GM18520 (cell line): ENCODE results near the gene KIF19.

ENCODE experiments used
- ATAC-seq: cut with Tn5 transposase; IDR thresholded peaks from one replicate; pipeline ENCODE4 v1.9.1; 2021; ENCODE audit not compliant: unreplicated experiment

KIF19 gene

DNA sequence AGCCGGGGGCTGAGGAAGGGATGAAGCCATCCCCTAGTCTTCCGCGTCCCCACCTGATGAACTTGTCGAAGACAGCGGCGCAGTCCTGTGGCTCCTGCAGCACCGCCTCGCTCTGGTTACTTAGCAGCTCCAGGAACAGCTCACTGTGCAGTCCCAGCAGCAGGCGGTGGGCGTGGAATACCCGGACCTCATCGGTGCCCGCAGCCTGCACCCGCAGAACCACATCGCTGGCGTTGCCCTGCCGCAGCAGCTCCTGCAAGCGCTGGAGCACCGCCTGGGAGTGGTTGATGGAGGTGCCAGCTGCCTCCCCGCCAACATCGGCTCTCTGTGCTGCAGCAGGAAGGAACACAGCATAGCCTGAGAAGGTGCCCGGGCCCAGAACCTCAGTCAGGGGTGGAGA, 33.9 kb downstream of the KIF19 start:
- no peak for ATAC-seq

DNA sequence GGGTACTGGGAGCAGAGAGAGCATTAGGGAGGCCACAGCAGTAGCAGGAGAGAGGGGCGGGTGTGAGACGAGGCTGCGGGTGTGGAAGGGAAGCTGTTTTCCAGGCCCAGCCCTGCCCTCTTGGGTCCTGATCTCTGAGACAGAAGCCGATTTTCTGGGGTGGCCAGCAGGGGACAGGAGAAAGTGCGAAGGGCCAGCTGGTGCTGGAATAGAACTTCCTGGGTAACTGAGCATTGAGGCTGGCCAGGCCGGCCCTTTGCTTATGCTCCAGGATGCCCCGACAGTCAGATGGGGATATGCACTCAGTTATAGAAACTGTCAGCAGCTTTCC, 34.8 kb downstream of the KIF19 start:
- no peak for ATAC-seq

DNA sequence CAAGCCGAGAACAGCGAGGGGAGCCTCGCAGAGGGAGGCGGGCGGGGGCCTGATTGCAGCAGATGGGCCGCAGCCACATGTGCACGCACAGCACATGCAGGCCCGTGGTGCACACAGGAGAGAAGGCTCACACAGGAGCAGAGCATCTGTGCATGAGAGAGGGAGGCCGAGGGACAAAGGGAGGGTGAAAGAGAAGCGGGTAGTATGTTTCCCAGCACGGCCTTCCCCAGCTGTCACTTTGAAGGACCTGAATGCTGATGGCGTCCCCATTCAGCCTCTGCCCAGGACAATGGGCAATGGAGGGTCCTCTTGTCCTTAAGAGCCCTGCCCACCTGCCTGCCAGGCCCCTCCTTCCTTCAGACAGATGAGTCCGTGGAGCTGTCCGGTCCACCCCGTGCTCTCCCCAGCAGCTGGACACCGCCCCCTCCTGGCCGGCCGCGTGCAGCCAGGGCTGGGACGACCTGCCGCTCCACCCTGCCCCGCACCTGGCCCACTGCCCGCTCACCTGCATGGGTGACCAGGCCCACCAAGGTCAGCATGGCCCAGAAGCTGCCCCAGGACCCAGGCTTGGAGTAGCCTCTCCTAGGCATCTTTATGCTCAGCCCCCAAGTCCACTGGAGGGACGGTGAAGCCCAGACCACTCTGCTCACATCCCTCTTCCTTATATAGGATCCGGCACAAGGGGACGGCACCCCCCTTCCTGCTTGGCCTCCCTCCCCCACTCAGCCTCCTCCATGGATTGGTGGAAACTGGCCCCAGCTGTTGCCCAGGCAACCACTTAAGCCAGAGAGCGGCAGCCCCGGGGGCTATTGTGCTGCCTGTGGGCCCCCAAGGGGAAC, 35.4 kb downstream of the KIF19 start, which contains the start of gene BTBD17:
TSS of gene BTBD17 (minus strand) at position 639 of the 839 bp plus-strand sequence. CDS start at position 590, 49 bp downstream.
- no peak for ATAC-seq

DNA sequence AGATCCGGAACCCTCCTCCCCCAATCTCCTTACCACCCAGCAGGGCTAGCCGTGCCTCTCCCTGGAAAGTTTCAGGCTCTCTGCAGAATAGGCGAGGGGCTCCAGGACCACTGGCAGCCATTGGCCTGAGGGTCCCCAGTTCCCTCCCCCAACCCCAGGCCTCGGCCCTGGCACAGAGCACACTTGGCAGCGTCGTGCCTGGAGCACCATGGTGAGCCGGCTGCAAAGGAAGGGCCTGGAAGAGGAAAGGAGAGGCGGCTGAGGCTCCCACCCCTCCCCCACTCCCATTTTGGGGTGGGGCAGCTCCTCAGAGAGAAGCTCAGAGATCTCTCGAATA, 36.0 kb downstream of the KIF19 start:
- ATAC-seq: no peak

DNA sequence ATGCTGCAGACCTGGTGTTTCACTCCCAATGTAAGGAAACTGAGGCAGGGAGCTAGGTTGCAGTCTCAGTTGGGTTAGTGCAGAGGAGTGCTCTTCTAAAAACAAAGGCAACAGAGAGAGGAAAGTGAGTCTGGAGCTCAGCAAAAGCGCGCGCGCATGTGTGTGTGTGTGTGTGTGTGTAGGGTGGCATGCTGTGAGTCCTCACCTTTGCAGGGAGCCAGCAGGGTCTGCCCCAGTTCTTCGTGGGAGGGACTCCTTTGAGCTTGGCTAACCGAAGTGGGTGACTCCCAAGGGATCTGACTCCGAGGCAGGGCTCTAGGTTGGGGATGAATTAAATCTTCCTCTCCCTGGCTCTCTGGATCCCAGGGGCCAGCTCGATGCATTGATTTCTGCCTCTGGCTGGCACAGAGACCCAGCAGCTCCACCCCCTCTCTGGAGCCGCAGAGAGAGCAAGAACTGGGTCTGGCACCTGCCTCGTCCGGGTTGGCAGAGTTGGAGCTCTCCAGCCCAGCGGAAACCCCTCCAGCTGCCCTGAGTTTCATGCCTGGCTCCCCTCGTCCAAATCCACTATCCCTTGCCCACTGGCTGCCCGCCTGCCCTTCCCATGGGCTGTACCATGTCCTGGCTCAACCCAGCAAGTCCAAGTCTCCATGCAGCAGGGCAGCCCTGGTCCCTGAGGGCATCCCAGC, 36.9 kb downstream of the KIF19 start:
- ATAC-seq: no peak

DNA sequence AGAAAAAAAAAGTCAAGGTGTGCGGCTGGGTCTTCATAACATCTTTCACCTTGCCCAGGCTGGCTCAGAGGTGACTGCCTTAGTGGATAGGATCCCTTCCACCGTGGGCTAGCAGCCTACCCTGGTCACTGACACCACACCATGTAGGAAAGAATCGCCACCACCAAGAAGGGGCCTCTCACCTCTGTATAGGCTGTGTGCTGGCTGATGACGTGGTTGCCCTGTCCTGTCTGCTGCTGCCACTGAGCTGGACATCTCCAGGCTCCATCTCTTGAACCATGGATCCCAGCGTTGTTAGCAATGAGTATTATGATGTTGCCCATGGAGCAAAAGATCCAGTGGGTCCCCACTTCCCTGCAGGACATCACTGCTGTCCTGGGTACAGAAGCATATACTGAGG, 41.2 kb downstream of the KIF19 start, which contains the start of gene GPR142:
TSS of gene GPR142 (plus strand) at position 301 of the 400 bp plus-strand sequence. CDS start 2,035 bp downstream, outside the sequence.
- no peak for ATAC-seq

DNA sequence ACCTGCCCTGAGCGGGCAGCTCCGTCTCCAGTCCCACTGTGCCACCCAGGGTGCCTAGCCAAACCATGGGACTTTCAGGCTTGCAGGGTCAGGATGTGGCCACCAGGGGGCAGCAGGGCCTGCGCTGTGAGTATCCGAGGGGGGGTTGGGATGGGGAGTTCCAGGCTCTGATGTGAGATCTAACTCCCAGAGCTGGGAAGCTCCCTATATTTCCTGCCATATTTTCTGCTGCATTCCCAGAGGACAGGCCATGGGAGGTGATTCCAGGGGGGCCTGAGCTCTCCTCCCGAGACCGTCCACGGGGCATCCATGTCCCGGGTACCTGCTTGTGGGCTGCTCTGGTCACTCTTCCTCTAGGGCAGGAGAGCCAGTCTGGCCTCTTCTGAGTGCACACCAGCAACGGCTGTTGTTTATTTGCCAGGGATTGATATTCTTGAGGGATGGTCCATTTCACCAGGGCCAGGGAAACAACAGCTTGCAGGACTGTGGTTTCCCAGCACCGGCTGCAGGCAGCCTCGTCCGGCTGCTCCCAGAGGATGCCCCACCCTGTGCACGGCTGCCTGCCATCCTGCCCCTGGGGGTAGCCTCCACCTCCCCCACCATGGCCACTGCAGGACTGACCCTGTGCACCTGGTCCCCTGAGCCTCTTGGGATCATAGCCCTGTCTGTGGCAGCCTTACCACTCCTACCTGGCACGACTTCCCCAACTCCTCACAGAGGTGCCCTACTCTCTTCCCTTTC, 42.5 kb downstream of the KIF19 start:
- ATAC-seq: no peak

DNA sequence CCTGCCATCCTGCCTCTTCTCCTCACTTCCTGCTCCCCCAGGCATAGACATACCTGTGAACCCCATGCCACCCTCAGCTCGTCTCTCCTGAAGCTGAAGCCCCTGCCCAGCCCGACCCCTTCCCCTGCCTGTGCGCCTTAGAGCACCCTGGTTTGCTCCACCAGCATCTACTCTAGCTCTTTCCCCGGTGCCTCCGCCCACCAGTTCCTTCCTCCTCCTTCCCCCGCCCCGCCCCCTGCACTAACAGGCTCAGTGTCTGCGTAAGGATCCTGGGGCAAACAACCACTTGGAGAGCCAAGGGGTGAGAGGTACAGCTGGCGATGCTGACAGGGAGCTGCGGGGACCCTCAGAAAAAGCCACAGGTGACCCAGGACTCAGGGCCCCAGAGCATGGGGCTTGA, 43.2 kb downstream of the KIF19 start:
- no peak for ATAC-seq

DNA sequence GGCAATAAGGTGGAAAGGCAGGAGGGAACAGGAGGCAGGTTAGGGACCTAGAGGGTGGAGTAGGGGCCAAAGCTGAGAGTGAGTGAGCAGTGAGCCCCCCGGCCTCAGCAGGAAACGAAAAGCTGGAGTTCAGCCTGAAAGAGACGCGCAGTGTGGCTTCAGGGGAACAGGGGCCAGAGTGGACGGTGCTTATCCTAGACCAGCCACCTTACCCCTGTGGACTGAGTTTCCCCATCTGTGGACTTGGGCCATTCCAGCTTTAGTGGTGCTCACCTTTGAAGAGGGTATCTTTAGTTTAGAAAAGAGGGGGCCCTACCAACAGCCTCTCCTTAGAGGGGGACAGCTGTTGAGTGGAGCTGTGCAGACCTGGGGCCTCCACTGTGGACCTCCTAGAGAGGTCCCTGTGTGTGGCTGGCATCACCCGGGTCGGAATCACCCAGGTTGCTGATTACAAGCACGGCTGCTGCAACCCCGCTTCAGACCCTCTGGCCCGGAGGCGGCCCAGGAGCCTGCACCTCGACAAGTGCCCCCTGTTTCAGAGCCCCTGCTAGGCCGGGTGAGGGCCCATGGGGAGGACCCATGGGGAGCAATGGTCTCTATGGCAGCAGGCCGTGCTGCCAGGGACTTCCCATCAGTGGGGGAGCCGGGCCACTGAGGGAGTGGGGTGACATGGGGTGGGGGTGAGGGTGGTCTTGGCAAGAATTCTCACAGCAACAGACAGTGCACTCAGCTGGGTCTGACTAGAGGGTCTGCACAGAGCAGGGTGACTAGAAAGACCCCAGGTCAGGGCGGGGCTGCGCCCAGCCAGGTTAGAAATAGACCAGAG, 43.9 kb downstream of the KIF19 start:
- no peak for ATAC-seq

DNA sequence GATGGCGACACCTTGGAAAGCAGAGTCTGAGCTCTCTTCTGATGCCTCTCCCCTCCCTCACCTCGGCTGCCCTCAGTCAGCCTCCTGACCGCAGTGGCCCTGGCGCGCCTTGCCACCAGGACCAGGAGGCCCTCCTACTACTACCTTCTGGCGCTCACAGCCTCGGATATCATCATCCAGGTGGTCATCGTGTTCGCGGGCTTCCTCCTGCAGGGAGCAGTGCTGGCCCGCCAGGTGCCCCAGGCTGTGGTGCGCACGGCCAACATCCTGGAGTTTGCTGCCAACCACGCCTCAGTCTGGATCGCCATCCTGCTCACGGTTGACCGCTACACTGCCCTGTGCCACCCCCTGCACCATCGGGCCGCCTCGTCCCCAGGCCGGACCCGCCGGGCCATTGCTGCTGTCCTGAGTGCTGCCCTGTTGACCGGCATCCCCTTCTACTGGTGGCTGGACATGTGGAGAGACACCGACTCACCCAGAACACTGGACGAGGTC, 45.7 kb downstream of the KIF19 start:
- ATAC-seq: no peak

DNA sequence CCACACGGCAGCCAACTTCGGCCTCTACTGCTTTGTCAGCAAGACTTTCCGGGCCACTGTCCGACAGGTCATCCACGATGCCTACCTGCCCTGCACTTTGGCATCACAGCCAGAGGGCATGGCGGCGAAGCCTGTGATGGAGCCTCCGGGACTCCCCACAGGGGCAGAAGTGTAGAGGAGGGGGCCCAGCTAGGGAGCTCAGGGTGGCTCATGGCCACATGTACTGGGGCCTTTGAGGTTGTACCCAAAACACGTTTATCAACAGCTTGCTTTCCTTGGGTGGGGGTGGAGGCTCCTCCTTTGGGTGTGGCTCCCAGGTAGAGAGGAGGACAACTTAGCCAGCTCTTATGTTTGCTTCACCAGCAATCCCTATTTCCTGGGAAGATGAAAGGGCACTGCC, 46.4 kb downstream of the KIF19 start:
- ATAC-seq: no peak

DNA sequence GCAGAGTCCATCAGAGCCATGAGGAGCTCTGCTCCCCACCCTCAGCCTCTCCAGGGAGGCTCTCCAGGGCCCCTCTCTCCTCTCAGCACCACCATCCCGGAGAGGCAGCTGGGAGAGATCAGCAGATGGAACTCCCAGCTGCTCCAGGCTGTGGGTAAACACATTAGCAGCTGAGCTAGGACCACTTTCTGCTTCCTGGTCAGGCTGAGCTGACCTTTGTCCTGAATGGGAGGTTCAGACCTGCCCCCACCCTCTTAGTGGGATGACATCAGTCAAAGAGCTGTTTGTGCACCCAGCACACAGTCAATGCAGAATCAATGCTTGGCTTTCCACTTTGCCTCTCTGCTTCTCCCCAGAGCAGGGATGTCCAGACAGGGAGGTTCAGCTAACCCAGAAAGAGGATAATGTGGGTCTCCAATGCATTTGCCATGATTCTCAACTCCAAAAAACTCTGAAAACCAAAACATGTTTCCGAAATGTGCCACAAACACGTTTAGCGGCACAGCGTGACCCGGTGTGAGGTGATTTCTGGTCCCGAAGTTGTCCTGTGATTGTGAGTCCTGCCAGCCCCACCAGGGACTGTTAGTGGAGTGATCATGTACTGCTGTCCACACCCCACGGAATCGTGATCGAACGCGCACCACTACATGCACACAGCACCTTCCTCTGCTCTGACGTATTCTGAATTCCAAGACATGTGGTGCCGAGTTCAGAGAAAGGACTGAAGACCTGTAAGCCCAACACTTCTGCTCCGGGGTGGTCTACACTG, 48.0 kb downstream of the KIF19 start:
- ATAC-seq: no peak

DNA sequence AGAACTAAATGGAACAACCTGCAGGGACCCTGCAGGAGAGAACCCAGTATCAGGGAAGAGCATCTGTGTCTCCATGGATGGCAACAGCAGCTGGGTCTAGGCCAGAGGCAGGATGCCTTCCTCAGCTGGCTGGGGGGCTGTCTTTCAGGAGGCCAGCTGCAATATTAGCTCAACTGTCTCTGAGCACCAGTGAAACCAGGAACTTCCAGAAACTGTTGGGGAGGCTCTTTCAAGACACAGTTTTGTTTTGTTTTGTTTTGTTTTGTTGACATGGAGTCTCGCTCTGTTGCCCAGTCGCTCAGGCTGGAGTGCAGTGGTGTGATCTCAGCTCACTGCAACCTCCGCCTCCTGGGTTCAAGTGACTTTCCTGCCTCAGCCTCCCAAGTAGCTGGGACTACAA, 48.8 kb downstream of the KIF19 start:
- ATAC-seq: no peak

DNA sequence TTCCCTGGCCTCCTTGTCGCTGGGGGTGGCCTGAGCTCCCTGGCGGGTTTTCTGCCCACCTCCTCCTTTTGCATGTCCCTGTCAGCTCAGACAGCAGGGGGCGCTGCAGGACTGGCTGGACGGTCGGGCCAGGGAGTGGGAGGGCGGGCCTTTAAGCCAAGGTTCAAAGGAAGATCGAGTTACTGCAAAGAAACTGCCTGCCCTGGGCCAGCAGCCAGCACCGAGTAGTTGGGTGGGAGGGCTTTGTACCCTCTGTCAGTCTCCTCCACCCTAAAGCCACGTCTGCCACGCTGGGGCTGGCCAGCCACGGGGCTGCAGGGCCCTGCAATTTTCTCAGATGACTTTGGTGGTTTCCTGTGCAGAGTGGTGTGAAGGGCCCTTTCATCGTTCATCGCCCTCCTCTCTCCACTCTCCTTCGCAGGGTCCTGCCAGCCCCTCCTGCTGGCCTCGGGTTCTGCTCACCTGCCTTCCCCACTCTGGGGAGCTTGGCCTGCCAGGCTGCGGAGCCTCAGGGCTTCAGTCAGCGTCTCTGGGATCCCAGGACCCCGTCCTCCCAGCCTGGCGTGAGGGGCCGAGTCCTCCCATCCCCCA, 53.6 kb downstream of the KIF19 start:
- no peak for ATAC-seq

DNA sequence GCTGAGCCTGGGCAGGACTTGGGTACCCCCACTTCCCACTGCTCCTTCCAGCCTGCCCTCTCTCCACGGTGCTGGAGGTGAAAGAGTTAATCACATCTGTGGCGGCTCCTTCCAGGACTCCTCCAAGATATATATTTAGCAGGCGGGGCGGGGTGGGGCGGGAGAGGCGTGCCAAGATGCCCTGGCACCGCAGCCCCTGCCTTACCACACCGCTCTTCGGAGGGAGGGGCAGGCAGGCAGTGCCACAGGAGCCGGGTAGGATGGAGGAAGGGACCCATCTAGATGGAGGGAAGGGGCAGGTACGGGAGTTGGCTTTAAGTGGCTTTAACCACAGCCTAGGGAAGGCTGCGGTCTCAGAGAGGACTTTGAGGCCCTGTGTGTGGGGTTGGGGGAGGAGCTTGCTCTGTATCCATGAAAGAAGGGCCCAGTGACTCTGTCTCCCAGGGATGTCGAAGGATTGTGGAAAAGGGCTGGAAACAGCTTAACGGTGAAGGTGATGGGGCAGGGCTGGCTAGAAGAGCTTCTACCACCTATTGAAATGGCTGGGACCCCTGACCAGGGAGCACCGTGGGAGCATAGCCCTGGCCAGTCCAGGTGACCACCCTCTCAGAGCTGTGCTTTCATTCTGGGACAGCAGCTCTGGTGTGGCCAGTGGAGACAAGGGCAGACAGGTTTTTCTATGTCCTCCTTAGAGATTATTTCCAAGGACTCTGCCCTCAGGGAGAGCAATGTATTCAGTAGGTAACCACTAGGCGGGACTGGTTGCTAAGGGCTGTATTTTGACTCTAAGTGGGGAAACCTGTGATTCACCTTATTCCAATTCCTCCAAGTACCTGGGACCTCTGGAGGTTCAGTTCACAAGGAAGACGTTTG, 54.3 kb downstream of the KIF19 start:
- ATAC-seq: no peak

DNA sequence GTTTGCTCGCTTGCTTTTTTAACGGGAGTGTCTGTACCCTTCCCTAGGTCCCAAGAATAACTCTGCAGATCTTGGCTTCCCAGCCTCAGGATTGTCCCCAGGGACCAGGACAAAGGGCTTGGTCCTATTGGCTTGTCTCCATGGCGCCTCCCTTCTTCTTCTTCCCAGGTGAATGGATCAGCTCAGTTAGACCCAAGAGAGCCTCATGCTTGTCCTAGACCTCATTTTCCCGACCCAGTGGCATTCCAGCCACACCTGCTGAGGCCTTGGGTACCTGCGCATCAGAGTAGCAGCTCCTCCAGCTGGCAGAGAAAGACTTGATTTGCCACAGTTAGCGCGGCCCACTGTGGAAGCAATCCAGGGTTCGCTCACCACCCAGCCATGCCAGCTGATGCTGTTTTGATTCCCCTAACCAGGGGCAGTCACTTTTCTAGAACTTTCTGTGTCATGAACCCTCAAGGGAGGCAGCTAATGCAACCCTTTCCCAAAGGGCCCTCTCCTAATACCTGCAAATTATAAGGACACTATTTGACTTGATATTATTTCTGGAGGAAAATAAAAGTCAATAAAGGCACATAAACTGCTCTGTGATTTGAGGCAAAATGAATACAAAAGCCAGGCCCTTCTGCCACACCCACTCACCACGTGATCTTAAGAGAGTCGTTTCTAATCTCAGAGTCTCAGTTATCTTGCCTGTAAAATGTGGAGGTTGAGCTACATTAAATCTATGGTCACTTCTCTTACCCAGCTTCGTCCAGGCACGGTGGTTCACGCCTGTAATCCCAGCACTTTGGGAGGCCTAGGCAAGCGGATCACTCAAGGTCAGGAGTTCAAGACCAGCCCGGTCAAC, 55.2 kb downstream of the KIF19 start:
- no peak for ATAC-seq

DNA sequence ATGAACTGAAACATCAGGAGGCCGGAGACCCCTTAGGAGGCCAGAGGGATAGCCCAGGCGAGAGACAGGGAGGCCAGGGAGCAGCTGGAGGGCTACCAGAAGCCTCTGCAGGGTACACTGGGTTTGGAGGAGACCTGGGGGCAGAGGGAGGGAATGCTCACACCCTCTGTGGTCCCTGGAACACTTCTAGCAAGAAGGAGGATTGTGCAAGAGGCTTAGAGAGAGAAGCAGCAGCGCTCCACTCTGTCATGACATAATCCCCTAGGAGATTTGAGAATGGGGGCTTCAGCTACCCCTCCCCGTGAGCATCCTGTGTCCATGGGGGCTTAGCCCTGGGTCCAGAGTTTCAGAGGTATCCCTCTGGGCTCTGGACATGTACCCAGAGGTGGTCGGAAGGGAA, 57.1 kb downstream of the KIF19 start:
- no peak for ATAC-seq

DNA sequence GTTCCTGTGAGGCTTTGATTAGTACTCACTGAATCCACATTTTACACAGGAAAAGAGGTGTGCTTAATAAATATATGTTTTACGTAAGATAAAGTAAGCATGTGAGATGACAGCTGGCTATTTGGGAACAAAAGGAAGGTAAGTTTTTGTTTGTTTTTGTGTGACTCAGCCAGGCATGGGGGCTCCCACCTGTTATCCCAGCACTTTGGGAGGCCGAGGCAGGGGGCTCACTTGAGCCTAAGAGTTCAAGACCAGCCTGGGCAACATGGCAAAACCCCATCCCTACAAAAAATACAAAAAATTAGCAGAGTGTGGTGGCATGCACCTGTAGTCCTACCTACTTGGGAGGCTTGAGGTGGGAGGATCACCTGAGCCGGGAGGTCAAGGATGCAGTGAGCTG, 59.2 kb downstream of the KIF19 start:
- no peak for ATAC-seq
